ENCODE results near the gene SP140.
"Not testable (repeated sequence)": the region's sequence is repeated elsewhere in the genome, so short reads cannot be mapped to it uniquely, and the experiment has no call there.

SP140 gene

GRCh38 chr2:230307485-230307884, 81.9 kb downstream of the SP140 start:
- Histone ChIP-seq H3K4me3 (ENCODE audit: low read depth, low read length) (no peak overlapping the region), H3K4me2 (ENCODE audit: low read length) (no peak overlapping the region), H3K4me1 (peaks cover 3% of the 10 kb centered on the region), H3K9ac (no peak overlapping the region), H3K27ac (no peak overlapping the region), H3K27me3 (ENCODE audit: control insufficient read depth, insufficient read depth, low read length) (no peaks in the 10 kb centered on the region), H3K9me3 (ENCODE audit: control insufficient read depth, low read length) (no peaks in the 10 kb centered on the region), H2AFZ (no peak overlapping the region), H3K79me2 (no peaks in the 10 kb centered on the region), H3K36me3 (ENCODE audit: control insufficient read depth, insufficient read depth, low read length) (no peaks in the 10 kb centered on the region)
- TF ChIP-seq CTCF (IDR thresholded peaks at IDR 0.05), result no peak

- Histone ChIP-seq H3K9ac (no peak overlapping the region), H3K27me3 (ENCODE audit: control insufficient read depth, insufficient read depth, low read length) (no peaks in the 10 kb centered on the region), H2AFZ (no peak overlapping the region), H3K4me3 (ENCODE audit: low read depth, low read length) (no peak overlapping the region), H3K79me2 (no peaks in the 10 kb centered on the region), H3K36me3 (ENCODE audit: control insufficient read depth, insufficient read depth, low read length) (no peaks in the 10 kb centered on the region), H3K9me3 (ENCODE audit: control insufficient read depth, low read length) (no peaks in the 10 kb centered on the region), H3K27ac (no peak overlapping the region), H3K4me1 (peaks cover 3% of the 10 kb centered on the region), H3K4me2 (ENCODE audit: low read length) (no peak overlapping the region)
- no peak for TF ChIP-seq CTCF (IDR thresholded peaks at IDR 0.05)
These were observed 83.0 kb downstream of the SP140 start for GRCh38 chr2:230308402-230309000.

GRCh38 chr2:230310792-230311191, 85.3 kb downstream of the SP140 start:
- not testable (repeated sequence) for H3K9ac ChIP-seq; H3K27me3 ChIP-seq (ENCODE audit: control insufficient read depth, insufficient read depth, low read length); H3K79me2 ChIP-seq; H3K27ac ChIP-seq; H3K4me1 ChIP-seq; H2AFZ ChIP-seq; H3K4me3 ChIP-seq (ENCODE audit: low read depth, low read length); H3K36me3 ChIP-seq (ENCODE audit: control insufficient read depth, insufficient read depth, low read length); H3K4me2 ChIP-seq (ENCODE audit: low read length); H3K9me3 ChIP-seq (ENCODE audit: control insufficient read depth, low read length)

- not testable (repeated sequence) for H3K27ac ChIP-seq; H3K79me2 ChIP-seq; H3K4me1 ChIP-seq; H3K9me3 ChIP-seq (ENCODE audit: control insufficient read depth, low read length); H3K36me3 ChIP-seq (ENCODE audit: control insufficient read depth, insufficient read depth, low read length); H2AFZ ChIP-seq; H3K9ac ChIP-seq; H3K4me2 ChIP-seq (ENCODE audit: low read length); H3K4me3 ChIP-seq (ENCODE audit: low read depth, low read length); H3K27me3 ChIP-seq (ENCODE audit: control insufficient read depth, insufficient read depth, low read length)
These were observed 86.1 kb downstream of the SP140 start for GRCh38 chr2:230311634-230312033.

- no peaks in the 10 kb centered on the region for H3K79me2 ChIP-seq
- peaks cover 3% of the 10 kb centered on the region for H3K4me1 ChIP-seq
- H3K9ac ChIP-seq, result no peak overlapping the region
- no peak for TF ChIP-seq CTCF (IDR thresholded peaks at IDR 0.05)
- no peak overlapping the region for H2AFZ ChIP-seq
- H3K27ac ChIP-seq, result no peak overlapping the region
- no peak overlapping the region for H3K4me3 ChIP-seq (ENCODE audit: low read depth, low read length)
- no peaks in the 10 kb centered on the region for H3K9me3 ChIP-seq (ENCODE audit: control insufficient read depth, low read length)
- no peak overlapping the region for H3K4me2 ChIP-seq (ENCODE audit: low read length)
- no peaks in the 10 kb centered on the region for H3K36me3 ChIP-seq (ENCODE audit: control insufficient read depth, insufficient read depth, low read length)
- no peaks in the 10 kb centered on the region for H3K27me3 ChIP-seq (ENCODE audit: control insufficient read depth, insufficient read depth, low read length)
These were observed 87.1 kb downstream of the SP140 start for GRCh38 chr2:230312638-230313037.

- H3K36me3 ChIP-seq (ENCODE audit: control insufficient read depth, insufficient read depth, low read length), result no peaks in the 10 kb centered on the region
- H3K4me2 ChIP-seq (ENCODE audit: low read length), result no peak overlapping the region
- no peaks in the 10 kb centered on the region for H3K79me2 ChIP-seq
- no peak overlapping the region for H2AFZ ChIP-seq
- H3K27ac ChIP-seq, result no peak overlapping the region
- H3K4me3 ChIP-seq (ENCODE audit: low read depth, low read length), result no peak overlapping the region
- H3K27me3 ChIP-seq (ENCODE audit: control insufficient read depth, insufficient read depth, low read length), result no peaks in the 10 kb centered on the region
- no peak for TF ChIP-seq CTCF (IDR thresholded peaks at IDR 0.05)
- H3K9me3 ChIP-seq (ENCODE audit: control insufficient read depth, low read length), result no peaks in the 10 kb centered on the region
- no peaks in the 10 kb centered on the region for H3K4me1 ChIP-seq
- no peak overlapping the region for H3K9ac ChIP-seq
These were observed 91.8 kb downstream of the SP140 start for GRCh38 chr2:230317366-230317765.

All from parathyroid adenoma (tissue), 2 donors.